Endothelial cell of umbilical vein (primary cell): Measurements from ENCODE around the gene KPNB1. TPM values are rescaled to one million over a fixed set of nuclear protein-coding genes. Genes with fewer than 3 reads are reported as not detected.

Source experiments
- BruUV-seq: library from RNA; stranded (reverse); fragments of 400-500 nt; replicated peaks from 2 replicates; lab custom pipeline; 2021; lab: Mats Ljungman, UMichigan
- CTCF ChIA-PET: fragments of 300-600, 350-600 bp; sonication (Branson Sonifier 250); formaldehyde crosslinking; loops from one replicate; lab custom pipeline; 2021; ENCODE audit warnings: antibody characterized with exemption, inconsistent platforms; lab: Charles Lee
- POLR2A ChIA-PET: fragments of 300-600, 350-600 bp; sonication (Branson Sonifier 250); formaldehyde crosslinking; loops from one replicate; lab custom pipeline; 2021; ENCODE audit warnings: antibody characterized with exemption, inconsistent platforms; lab: Charles Lee
- DNase-seq: peaks from one replicate; pipeline ENCODE4 v3.0.0-alpha.2; 2011; ENCODE audit warnings: low read depth, low spot score
- FAIRE-seq: peaks from 2 replicates; lab custom pipeline; 2011; peaks lifted over from hg19 to GRCh38; lab: Jason Lieb, UNC
- H2AFZ ChIP-seq: 2 replicates; pipeline ENCODE4 v1.6.0; 2012; ENCODE audit warnings: low read depth, low read length, control low read depth, inconsistent platforms
- H3K27ac ChIP-seq: 2 replicates; pipeline ENCODE4 v1.5.1; 2011; ENCODE audit warnings: low read depth, mild to moderate bottlenecking, control low read depth, low read length, moderate library complexity; ENCODE audit not compliant: insufficient read depth
- H3K27me3 ChIP-seq, 2 experiments: 2 replicates each; pipeline versions ENCODE4 v1.6.0 to v1.6.1; 2011; ENCODE audit warnings: low read length in 2 of 2, mixed read lengths in 1 of 2; ENCODE audit not compliant: control insufficient read depth in 2 of 2, insufficient read depth in 2 of 2
- H3K36me3 ChIP-seq, 2 experiments: 2 replicates in 1 of 2; 3 replicates in 1 of 2; pipeline ENCODE4 v1.5.1; 2011; ENCODE audit warnings: low read length in 2 of 2, mild to moderate bottlenecking in 1 of 2, moderate library complexity in 1 of 2; ENCODE audit not compliant: control insufficient read depth in 2 of 2, insufficient read depth in 2 of 2; ENCODE audit errors: extremely low read depth in 1 of 2
- H3K4me1 ChIP-seq: 3 replicates; pipeline ENCODE4 v1.5.1; 2011; ENCODE audit warnings: mild to moderate bottlenecking, low read length; ENCODE audit not compliant: control insufficient read depth, insufficient read depth; ENCODE audit errors: extremely low read depth
- H3K4me2 ChIP-seq: 2 replicates; pipeline ENCODE4 v1.6.1; 2011; ENCODE audit warnings: low read length, control low read depth, mixed read lengths; ENCODE audit not compliant: insufficient read depth
- H3K4me3 ChIP-seq, 3 experiments: fragments of 200-600 bp in 1 of 3; sonication (generic), shearing (Covaris generic) in 1 of 3; replicated peaks in 1 of 3; 2 replicates each; pipeline ENCODE4 v1.5.1; 2011 to 2016; ENCODE audit warnings: control low read depth in 3 of 3, low read length in 3 of 3, mild to moderate bottlenecking in 2 of 3, inconsistent platforms in 1 of 3, low read depth in 1 of 3, moderate library complexity in 1 of 3; ENCODE audit not compliant: insufficient read depth in 1 of 3
- H3K79me2 ChIP-seq: 2 replicates; pipeline ENCODE4 v1.6.0; 2012; ENCODE audit warnings: low read length, inconsistent platforms; ENCODE audit not compliant: control insufficient read depth, insufficient read depth
- H3K9ac ChIP-seq: replicated peaks from 2 replicates; pipeline ENCODE3; 2011; ENCODE audit warnings: low read length, control low read depth; ENCODE audit not compliant: insufficient read depth; ENCODE audit errors: extremely low read depth
- H3K9me1 ChIP-seq: replicated peaks from 3 replicates; pipeline ENCODE4 v1.6.0; 2011; ENCODE audit warnings: mild to moderate bottlenecking, low read length; ENCODE audit not compliant: control insufficient read depth, insufficient read depth; ENCODE audit errors: extremely low read depth
- H3K9me3 ChIP-seq: replicated peaks from 2 replicates; pipeline ENCODE4 v1.5.1; 2012; ENCODE audit warnings: low read length, inconsistent platforms; ENCODE audit not compliant: control insufficient read depth, insufficient read depth
- H4K20me1 ChIP-seq: replicated peaks from 2 replicates; pipeline ENCODE3; 2011; ENCODE audit warnings: mild to moderate bottlenecking, low read length; ENCODE audit not compliant: control insufficient read depth, insufficient read depth; ENCODE audit errors: extremely low read depth
- FOS ChIP-seq: IDR thresholded peaks from 2 replicates; pipeline ENCODE4 v1.6.1; 2011; ENCODE audit warnings: mild to moderate bottlenecking, low read length, moderate library complexity, borderline replicate concordance; ENCODE audit not compliant: insufficient read depth
- GATA2 ChIP-seq: IDR thresholded peaks from 2 replicates; pipeline ENCODE4 v1.7.0; 2011; ENCODE audit warnings: low read depth, mild to moderate bottlenecking, moderate library complexity, mixed read lengths, low read length; ENCODE audit not compliant: insufficient read length, insufficient read depth
- JUN ChIP-seq: IDR thresholded peaks from 2 replicates; pipeline ENCODE4 v1.6.1; 2011; ENCODE audit warnings: borderline replicate concordance, low read depth; ENCODE audit not compliant: insufficient read length, insufficient read depth
- POLR2A ChIP-seq: IDR thresholded peaks from 2 replicates; pipeline ENCODE4 v1.6.1; 2012; ENCODE audit warnings: low read depth, mild to moderate bottlenecking, control low read depth, low read length
- POLR2AphosphoS5 ChIP-seq: IDR thresholded peaks from 2 replicates; pipeline ENCODE4 v1.6.1; 2012; ENCODE audit warnings: low read depth, mild to moderate bottlenecking, control low read depth, low read length, moderate library complexity; ENCODE audit not compliant: insufficient read depth
- dilution Hi-C: fragments of 300-500 bp; cut with MboI; formaldehyde crosslinking; loops from one replicate; pipeline ENCODE4 v1.15.0; 2019; ENCODE audit warnings: low sequenced_read_pairs; ENCODE audit not compliant: extremely low pct_ligation_motif_present
- intact Hi-C: fragments of 100-400 bp; cut with micrococcal nuclease; formaldehyde crosslinking; loops from one replicate; pipeline ENCODE4 v1.10.0; 2022
- polyA plus RNA-seq, 4 experiments: library from polyadenylated mRNA; depleted of rRNA in 3 of 4; stranded (reverse) in 3 of 4; unstranded in 1 of 4; fragments of >200 nt; gene quantifications; 2 replicates each; pipeline versions ENCODE4 v1.2.1 to v1.2.3, GENCODE V29; 2011 to 2012; ENCODE audit warnings: missing spikeins in 1 of 4
- total RNA-seq: library from RNA; stranded (reverse); gene quantifications from 2 replicates; pipeline ENCODE4 v1.2.3, GENCODE V29; 2021
- TF ChIP-seq, protein P1 (sequence below), 2 donors: IDR thresholded peaks; 1 replicate in 1 of 2; 2 replicates in 1 of 2; pipeline ENCODE4 v1.5.1; 2011; ENCODE audit warnings: low read length in 2 of 2, mild to moderate bottlenecking in 2 of 2, moderate library complexity in 2 of 2, control low read depth in 1 of 2, inconsistent platforms in 1 of 2, low read depth in 1 of 2; ENCODE audit not compliant: insufficient read depth in 1 of 2; ENCODE audit errors: extremely low read depth in 1 of 2

Gene KPNB1
- total and polyA plus RNA-seq, 2 donors (not counting 3 experiments of a cell fraction or from before 2014, with no cell fraction given), result 119 to 495 TPM

DNA sequence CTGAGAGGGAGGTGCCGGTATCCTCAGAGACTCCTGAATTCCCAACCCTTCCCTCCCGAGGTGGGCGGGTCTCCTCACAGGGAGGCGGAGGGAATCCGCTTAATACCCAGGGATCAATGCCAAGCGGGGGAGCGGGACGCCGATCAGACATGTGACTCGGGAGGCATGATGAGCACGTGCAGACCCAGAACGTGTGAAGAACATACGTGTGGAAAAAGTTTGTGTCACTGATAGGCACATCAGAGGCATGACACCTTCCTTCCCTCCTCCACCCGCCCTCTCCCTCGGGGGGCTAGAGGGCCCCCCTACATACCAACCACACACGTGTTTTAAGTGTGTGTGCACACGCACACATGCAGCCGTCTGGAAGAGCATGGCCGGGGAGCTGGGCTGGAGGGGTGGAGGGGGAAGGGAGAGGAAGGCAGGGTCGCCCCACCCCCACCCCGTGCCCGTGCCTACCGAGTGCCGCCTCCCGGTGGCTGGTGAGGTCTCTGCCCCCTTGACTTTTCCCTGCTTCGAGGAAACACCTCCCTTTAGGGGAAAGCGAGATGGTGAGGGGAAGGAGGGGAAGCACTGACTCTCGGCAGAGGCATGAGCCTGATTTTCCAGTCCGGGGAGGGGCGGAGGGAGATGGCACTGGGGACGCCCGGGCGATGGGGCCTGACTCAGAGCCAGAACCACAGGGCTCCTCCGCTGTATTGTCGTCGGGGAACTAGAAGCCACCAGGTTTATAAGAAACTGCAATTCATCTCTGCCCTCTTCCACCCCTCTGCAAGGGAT, 71.2 kb downstream of the KPNB1 start:
- peaks cover 40 to 42% of the 10 kb centered on the region in 2 experiments for H3K27me3 ChIP-seq
- ChIA-PET POLR2A (no interaction called here), CTCF (interaction anchor here (1.8 kb wide), 1 partner anchor 23 kb away, joined by 5 read pairs; no protein-coding TSS in a partner anchor)

More for the DNA sequence above, 71.2 kb downstream of the KPNB1 start:
- H4K20me1 ChIP-seq, result no peaks in the 10 kb centered on the region
- H2AFZ ChIP-seq, result no peak overlapping the region
- H3K79me2 ChIP-seq, result no peaks in the 10 kb centered on the region
- no peak overlapping the region for H3K4me3 ChIP-seq
- H3K4me2 ChIP-seq, result no peak overlapping the region
- no peak for DNase-seq
- BruUV-seq, result no TSS peak
- dilution Hi-C loops, result no loop called here
- TF ChIP-seq JUN (no peak), POLR2AphosphoS5 (no peak), FOS (no peak), POLR2A (no peak), GATA2 (no peak)
- TF ChIP-seq, protein P1, sequence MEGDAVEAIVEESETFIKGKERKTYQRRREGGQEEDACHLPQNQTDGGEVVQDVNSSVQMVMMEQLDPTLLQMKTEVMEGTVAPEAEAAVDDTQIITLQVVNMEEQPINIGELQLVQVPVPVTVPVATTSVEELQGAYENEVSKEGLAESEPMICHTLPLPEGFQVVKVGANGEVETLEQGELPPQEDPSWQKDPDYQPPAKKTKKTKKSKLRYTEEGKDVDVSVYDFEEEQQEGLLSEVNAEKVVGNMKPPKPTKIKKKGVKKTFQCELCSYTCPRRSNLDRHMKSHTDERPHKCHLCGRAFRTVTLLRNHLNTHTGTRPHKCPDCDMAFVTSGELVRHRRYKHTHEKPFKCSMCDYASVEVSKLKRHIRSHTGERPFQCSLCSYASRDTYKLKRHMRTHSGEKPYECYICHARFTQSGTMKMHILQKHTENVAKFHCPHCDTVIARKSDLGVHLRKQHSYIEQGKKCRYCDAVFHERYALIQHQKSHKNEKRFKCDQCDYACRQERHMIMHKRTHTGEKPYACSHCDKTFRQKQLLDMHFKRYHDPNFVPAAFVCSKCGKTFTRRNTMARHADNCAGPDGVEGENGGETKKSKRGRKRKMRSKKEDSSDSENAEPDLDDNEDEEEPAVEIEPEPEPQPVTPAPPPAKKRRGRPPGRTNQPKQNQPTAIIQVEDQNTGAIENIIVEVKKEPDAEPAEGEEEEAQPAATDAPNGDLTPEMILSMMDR (IDR thresholded peaks at IDR 0.05; ENCODE audit: extremely low read depth in 1 of 2, insufficient read depth in 1 of 2, low read depth in 1 of 2, low read length in 2 of 2), result no peak
- no peak for FAIRE-seq
- no peak overlapping the region for H3K27ac ChIP-seq
- H3K36me3 ChIP-seq, result no peaks in the 10 kb centered on the region
- intact Hi-C loops, result no loop called here
- H3K4me1 ChIP-seq, result no peaks in the 10 kb centered on the region
- H3K9me1 ChIP-seq, result no peaks in the 10 kb centered on the region
- no peaks in the 10 kb centered on the region for H3K9me3 ChIP-seq
- H3K9ac ChIP-seq, result no peak overlapping the region
